Bronchial epithelial cell (primary cell): ENCODE measurements around the gene CTNNBIP1. TPM values are rescaled to one million over a fixed set of nuclear protein-coding genes. Genes with fewer than 3 reads are reported as not detected.
"Not testable (repeated sequence)": the region's sequence is repeated elsewhere in the genome, so short reads cannot be mapped to it uniquely, and the experiment has no call there.

ENCODE experiments used
- DNase-seq: peaks from one replicate; pipeline ENCODE4 v3.0.0-alpha.2; 2010; ENCODE audit warnings: low read depth
- FAIRE-seq: peaks from 2 replicates; lab custom pipeline; 2011; peaks lifted over from hg19 to GRCh38; lab: Jason Lieb, UNC
- H3K27me3 ChIP-seq: 2 replicates; pipeline ENCODE4 v1.5.1; 2011; ENCODE audit warnings: low read length; ENCODE audit not compliant: control insufficient read depth, insufficient read depth
- H3K36me3 ChIP-seq: 2 replicates; pipeline ENCODE4 v1.5.1; 2011; ENCODE audit warnings: low read length; ENCODE audit not compliant: control insufficient read depth, insufficient read depth
- H3K4me3 ChIP-seq: 2 replicates; pipeline ENCODE4 v1.5.1; 2011; ENCODE audit warnings: mild to moderate bottlenecking, low read depth, low read length, control low read depth
- CTCF ChIP-seq: IDR thresholded peaks from 2 replicates; pipeline ENCODE4 v1.5.1; 2011; ENCODE audit warnings: mild to moderate bottlenecking, moderate library complexity, low read length, control low read depth, inconsistent platforms; ENCODE audit not compliant: insufficient read depth, severe bottlenecking
- total RNA-seq: library from RNA; depleted of rRNA; stranded (reverse); fragments of >200 nt; gene quantifications from 2 replicates; pipeline ENCODE4 v1.2.1, GENCODE V29; 2014

Gene CTNNBIP1
- total RNA-seq, 1 donor from 2014 or later = 107 TPM

- no peak overlapping the region for H3K4me3 ChIP-seq
- no peak for TF ChIP-seq CTCF
- H3K36me3 ChIP-seq = peaks cover 3% of the 10 kb centered on the region
- DNase-seq (no peak), FAIRE-seq (no peak)
- H3K27me3 ChIP-seq = no peaks in the 10 kb centered on the region
Observed at GRCh38 chr1:9811239-9811966, 98.7 kb downstream of the CTNNBIP1 start.

- peak; percentile 58 for DNase-seq
- TF ChIP-seq CTCF = no peak
- Histone ChIP-seq H3K27me3 (no peaks in the 10 kb centered on the region), H3K4me3 (no peak overlapping the region), H3K36me3 (peaks cover 3% of the 10 kb centered on the region)
- FAIRE-seq = no peak
Observed at GRCh38 chr1:9809100-9809510, 101.0 kb downstream of the CTNNBIP1 start.

- DNase-seq = no peak
- no peak for TF ChIP-seq CTCF
- no peak for FAIRE-seq
- Histone ChIP-seq H3K27me3 (no peaks in the 10 kb centered on the region), H3K4me3 (no peak overlapping the region), H3K36me3 (peaks cover 3% of the 10 kb centered on the region)
Observed at GRCh38 chr1:9808459-9808858, 101.6 kb downstream of the CTNNBIP1 start.

- FAIRE-seq (no peak), DNase-seq (no peak)
- TF ChIP-seq CTCF = no peak
- Histone ChIP-seq H3K4me3 (no peak overlapping the region), H3K27me3 (no peaks in the 10 kb centered on the region), H3K36me3 (peaks cover 3% of the 10 kb centered on the region)
Observed at GRCh38 chr1:9807541-9807940, 102.5 kb downstream of the CTNNBIP1 start.

- FAIRE-seq, H3K36me3 ChIP-seq, DNase-seq, H3K27me3 ChIP-seq, H3K4me3 ChIP-seq: not testable (repeated sequence)
Observed at GRCh38 chr1:9805972-9806371, 104.1 kb downstream of the CTNNBIP1 start.

GRCh38 chr1:9805006-9805508, 105.0 kb downstream of the CTNNBIP1 start:
- H3K36me3 ChIP-seq = peaks cover 3% of the 10 kb centered on the region
- DNase-seq (no peak), FAIRE-seq (no peak)
- no peak overlapping the region for H3K4me3 ChIP-seq
- H3K27me3 ChIP-seq = no peaks in the 10 kb centered on the region
- TF ChIP-seq CTCF = no peak

GRCh38 chr1:9803003-9803918, 106.8 kb downstream of the CTNNBIP1 start:
- H3K27me3 ChIP-seq, DNase-seq, H3K4me3 ChIP-seq, H3K36me3 ChIP-seq, FAIRE-seq: not testable (repeated sequence)
